DOHH2 (cell line): Measurements from ENCODE around the gene GAS1.

Source experiments
- H3F3A ChIP-seq: fragments of 200-600 bp; sonication (generic), shearing (Covaris generic); 2 replicates; pipeline ENCODE4 v1.6.0; 2016; ENCODE audit warnings: antibody characterized with exemption, mild to moderate bottlenecking; ENCODE audit not compliant: control insufficient read depth, insufficient read depth
- H3K27ac ChIP-seq: fragments of 200-600 bp; sonication (generic); 2 replicates; pipeline ENCODE4 v1.5.1; 2014; ENCODE audit warnings: low read depth, mild to moderate bottlenecking, low read length, moderate library complexity
- H3K27me3 ChIP-seq: fragments of 200-600 bp; sonication (generic); 2 replicates; pipeline ENCODE4 v1.6.1; 2014; ENCODE audit warnings: mild to moderate bottlenecking, low read length, mixed read lengths; ENCODE audit not compliant: control insufficient read depth
- H3K36me3 ChIP-seq: fragments of 200-600 bp; sonication (generic); 2 replicates; pipeline ENCODE4 v1.6.1; 2014; ENCODE audit warnings: mild to moderate bottlenecking, low read length, moderate library complexity, mixed read lengths; ENCODE audit not compliant: control insufficient read depth
- H3K4me1 ChIP-seq: fragments of 200-600 bp; sonication (generic); 2 replicates; pipeline ENCODE4 v1.6.1; 2014; ENCODE audit warnings: mild to moderate bottlenecking, low read length, mixed read lengths; ENCODE audit not compliant: control insufficient read depth
- H3K4me2 ChIP-seq: fragments of 200-600 bp; sonication (generic); 2 replicates; pipeline ENCODE4 v1.6.0; 2014; ENCODE audit warnings: mild to moderate bottlenecking, low read length, moderate library complexity
- H3K4me3 ChIP-seq: fragments of 200-600 bp; sonication (generic); 2 replicates; pipeline ENCODE4 v1.5.1; 2014; ENCODE audit warnings: mild to moderate bottlenecking, low read length, mixed read lengths
- H3K79me2 ChIP-seq: fragments of 200-600 bp; sonication (generic); 2 replicates; pipeline ENCODE4 v1.6.1; 2014; ENCODE audit warnings: mild to moderate bottlenecking, low read length, mixed read lengths; ENCODE audit not compliant: control insufficient read depth
- H3K9me2 ChIP-seq: fragments of 200-600 bp; sonication (generic); replicated peaks from 2 replicates; pipeline ENCODE4 v1.6.1; 2014; ENCODE audit warnings: mild to moderate bottlenecking, low read length, mixed read lengths; ENCODE audit not compliant: control insufficient read depth
- H3K9me3 ChIP-seq: fragments of 200-600 bp; sonication (generic); 2 replicates; pipeline ENCODE4 v1.6.1; 2014; ENCODE audit warnings: antibody characterized with exemption, low read length, mixed read lengths; ENCODE audit not compliant: control insufficient read depth, insufficient read depth
- H4K20me1 ChIP-seq: fragments of 200-600 bp; sonication (generic); 2 replicates; pipeline ENCODE4 v1.6.0; 2014; ENCODE audit warnings: low read depth, mild to moderate bottlenecking, antibody characterized with exemption, low read length, moderate library complexity; ENCODE audit not compliant: control insufficient read depth, insufficient read depth
- CTCF ChIP-seq: fragments of 200-600 bp; sonication (generic); IDR thresholded peaks from one replicate; pipeline ENCODE4 v1.5.1; 2014; ENCODE audit warnings: antibody characterized with exemption, mild to moderate bottlenecking, low read depth, low read length; ENCODE audit not compliant: poor library complexity, severe bottlenecking
- EZH2phosphoT487 ChIP-seq: fragments of 200-600 bp; sonication (generic); IDR thresholded peaks from 2 replicates; pipeline ENCODE4 v1.6.1; 2017; ENCODE audit warnings: borderline replicate concordance, mild to moderate bottlenecking, antibody characterized with exemption, low read length, moderate library complexity, mixed read lengths

The GAS1 gene

DNA sequence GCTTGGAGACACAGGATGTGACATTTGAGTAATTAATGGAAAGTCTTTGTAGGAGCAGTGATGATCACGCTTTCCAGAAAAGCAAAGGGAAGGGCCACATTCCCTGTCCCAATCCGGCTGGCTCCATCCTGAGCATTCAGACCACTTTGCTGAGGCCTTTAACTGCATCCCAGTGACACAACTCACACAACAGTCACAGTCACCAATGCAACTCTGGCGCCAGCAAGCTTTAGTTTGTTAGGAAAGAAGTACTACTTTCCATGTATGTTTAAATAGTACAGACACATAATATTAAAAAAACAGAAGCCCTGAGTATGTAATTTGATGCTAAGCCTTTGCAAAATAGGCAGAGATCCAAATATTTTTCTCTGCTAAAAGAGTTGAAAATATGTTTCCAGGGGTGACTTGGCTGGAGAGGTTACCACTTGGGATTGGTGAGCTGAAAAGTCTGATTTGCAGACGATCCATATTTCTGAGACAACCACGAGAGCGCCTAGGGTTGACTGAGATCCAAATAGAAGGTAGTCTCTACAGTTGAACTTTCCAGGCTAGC is 31.7 kb upstream of the GAS1 start:
- Histone ChIP-seq H3K4me2 (no peak overlapping the region), H3K36me3 (no peaks in the 10 kb centered on the region), H3K4me3 (no peak overlapping the region), H3K4me1 (no peaks in the 10 kb centered on the region), H3K27me3 (no peaks in the 10 kb centered on the region), H3K79me2 (no peaks in the 10 kb centered on the region), H3F3A (no peaks in the 10 kb centered on the region), H3K9me3 (no peaks in the 10 kb centered on the region), H3K27ac (no peak overlapping the region), H3K9me2 (no peaks in the 10 kb centered on the region), H4K20me1 (no peaks in the 10 kb centered on the region)
- no peak for TF ChIP-seq EZH2phosphoT487
- TF ChIP-seq CTCF: no peak

DNA sequence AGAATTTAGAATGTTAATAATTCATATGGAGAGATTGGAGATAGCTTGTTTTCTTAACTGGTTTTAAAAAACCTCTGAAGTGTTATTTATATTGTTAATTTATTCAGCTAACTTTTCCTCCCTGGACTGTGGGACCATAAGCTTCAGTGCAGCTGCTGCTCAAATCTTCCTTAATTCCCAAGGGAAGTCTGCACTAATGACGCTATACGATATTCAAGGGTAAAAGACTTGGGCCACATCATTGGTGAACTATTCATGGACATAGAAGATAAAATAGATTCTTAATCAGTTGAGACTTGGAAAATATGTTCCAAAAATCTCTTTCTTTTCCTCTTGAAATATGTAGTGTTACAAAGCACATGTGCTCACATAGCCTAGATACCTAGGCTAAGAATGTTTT is 31.1 kb upstream of the GAS1 start:
- Histone ChIP-seq H3F3A (no peaks in the 10 kb centered on the region), H3K79me2 (no peaks in the 10 kb centered on the region), H3K27me3 (no peaks in the 10 kb centered on the region), H3K4me3 (no peak overlapping the region), H3K4me1 (no peaks in the 10 kb centered on the region), H3K27ac (no peak overlapping the region), H3K9me2 (no peaks in the 10 kb centered on the region), H4K20me1 (no peaks in the 10 kb centered on the region), H3K36me3 (no peaks in the 10 kb centered on the region), H3K4me2 (no peak overlapping the region), H3K9me3 (no peaks in the 10 kb centered on the region)
- TF ChIP-seq CTCF (no peak), EZH2phosphoT487 (no peak)

- no peaks in the 10 kb centered on the region for H3K4me1 ChIP-seq
- no peaks in the 10 kb centered on the region for H4K20me1 ChIP-seq
- no peak overlapping the region for H3K4me2 ChIP-seq
- no peaks in the 10 kb centered on the region for H3K9me2 ChIP-seq
- no peaks in the 10 kb centered on the region for H3K9me3 ChIP-seq
- H3K27ac ChIP-seq: no peak overlapping the region
- H3K79me2 ChIP-seq: no peaks in the 10 kb centered on the region
- H3K4me3 ChIP-seq: no peak overlapping the region
- no peaks in the 10 kb centered on the region for H3K36me3 ChIP-seq
- H3F3A ChIP-seq: no peaks in the 10 kb centered on the region
- H3K27me3 ChIP-seq: no peaks in the 10 kb centered on the region
- TF ChIP-seq EZH2phosphoT487 (no peak), CTCF (no peak)
Measured at GRCh38 chr9:86977205-86977835, 30.0 kb upstream of the GAS1 start.

DNA sequence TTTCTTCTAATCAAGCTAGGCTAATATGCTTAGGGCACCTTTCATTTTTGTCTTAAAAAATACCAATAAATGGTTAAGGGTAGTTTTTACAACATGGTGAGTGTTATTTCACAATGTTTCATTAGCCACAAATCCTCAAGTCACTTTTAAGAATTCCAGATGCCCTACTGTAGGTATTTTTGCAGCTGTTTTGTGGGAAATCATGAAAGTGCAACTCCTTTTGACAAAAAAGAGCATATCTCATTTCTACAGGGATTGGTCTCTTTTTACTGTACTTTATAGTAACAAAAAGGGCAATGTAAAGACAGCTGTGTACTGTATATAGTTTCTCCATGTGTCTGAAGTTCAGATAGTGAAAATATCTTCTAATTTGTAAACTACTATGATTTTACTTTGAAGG is 28.3 kb upstream of the GAS1 start:
- no peaks in the 10 kb centered on the region for H3F3A ChIP-seq
- no peaks in the 10 kb centered on the region for H4K20me1 ChIP-seq
- no peaks in the 10 kb centered on the region for H3K79me2 ChIP-seq
- no peaks in the 10 kb centered on the region for H3K9me2 ChIP-seq
- H3K9me3 ChIP-seq: no peaks in the 10 kb centered on the region
- H3K4me3 ChIP-seq: no peak overlapping the region
- no peaks in the 10 kb centered on the region for H3K27me3 ChIP-seq
- no peak overlapping the region for H3K27ac ChIP-seq
- H3K4me1 ChIP-seq: no peaks in the 10 kb centered on the region
- H3K36me3 ChIP-seq: no peaks in the 10 kb centered on the region
- no peak overlapping the region for H3K4me2 ChIP-seq
- TF ChIP-seq EZH2phosphoT487 (no peak), CTCF (no peak)
